K562 (cell line): Measurements from ENCODE around the gene MYCBP2. TPM values are rescaled to one million over a fixed set of nuclear protein-coding genes. Genes with fewer than 3 reads are reported as not detected.

ENCODE experiments used
- CHCHD3 ChIP-seq: fragments of 250-450 bp; sonication (Bioruptor Pico); IDR thresholded peaks from 2 replicates; pipeline ENCODE4 v2.1.2; 2022; ENCODE audit warnings: mild to moderate bottlenecking
- CHD4 ChIP-seq: fragments of 200-600 bp; sonication (generic); IDR thresholded peaks from 3 replicates; pipeline ENCODE4 v1.6.1; 2012; ENCODE audit warnings: low read depth, mild to moderate bottlenecking, mixed read lengths, low read length, inconsistent platforms; ENCODE audit not compliant: insufficient read depth, insufficient replicate concordance, poor library complexity, severe bottlenecking
- CSDE1 ChIP-seq, 2 experiments: fragments of 450-650 bp; IDR thresholded peaks; 2 replicates each; pipeline ENCODE4 v1.6.1; 2016; ENCODE audit warnings: mild to moderate bottlenecking in 1 of 2
- GATAD2A ChIP-seq: fragments of 450-650 bp; IDR thresholded peaks from 2 replicates; pipeline ENCODE4 v1.6.1; 2017
- HMG20B ChIP-seq: fragments of 250-450 bp; sonication (Bioruptor Pico); IDR thresholded peaks from 2 replicates; pipeline ENCODE4 v1.5.0; 2021; ENCODE audit warnings: mild to moderate bottlenecking
- KLF16 ChIP-seq: IDR thresholded peaks from 2 replicates; pipeline ENCODE4 v1.6.1; 2016; ENCODE audit warnings: antibody characterized with exemption
- MYBL2 ChIP-seq, 2 experiments: fragments of 450-650 bp in 1 of 2; sonication (generic) in 1 of 2; formaldehyde crosslinking in 1 of 2; IDR thresholded peaks; 2 replicates each; pipeline versions ENCODE4 v1.6.1 to v1.8.1; 2017 to 2022; ENCODE audit warnings: borderline replicate concordance in 1 of 2, inconsistent platforms in 1 of 2, low read depth in 1 of 2, mild to moderate bottlenecking in 1 of 2, missing genetic modification reagents in 1 of 2, moderate library complexity in 1 of 2
- NCOA1 ChIP-seq: fragments of 450-650 bp; IDR thresholded peaks from 2 replicates; pipeline ENCODE4 v1.6.1; 2016; ENCODE audit warnings: low read depth
- POLR3A ChIP-seq: IDR thresholded peaks from 2 replicates; pipeline ENCODE4 v1.6.1; 2011; ENCODE audit warnings: borderline replicate concordance, mild to moderate bottlenecking, moderate library complexity; ENCODE audit not compliant: insufficient read length, insufficient read depth; ENCODE audit errors: extremely low read depth
- RBM25 ChIP-seq: fragments of 200-400 bp; formaldehyde crosslinking; IDR thresholded peaks from 2 replicates; pipeline ENCODE4 v1.6.1; 2018; ENCODE audit warnings: low read length, low read depth, moderate library complexity; ENCODE audit not compliant: severe bottlenecking
- RFX7 ChIP-seq: fragments of 250-450 bp; sonication (Bioruptor Pico); IDR thresholded peaks from 2 replicates; pipeline ENCODE4 v1.5.1; 2021; ENCODE audit warnings: mild to moderate bottlenecking
- TEAD4 ChIP-seq, 2 experiments: sonication (generic) in 1 of 2; formaldehyde crosslinking in 1 of 2; IDR thresholded peaks; 2 replicates each; pipeline versions ENCODE4 v1.6.1 to v1.8.0; 2012 to 2022; ENCODE audit warnings: borderline replicate concordance in 1 of 2, inconsistent platforms in 1 of 2, low read length in 1 of 2, mild to moderate bottlenecking in 1 of 2, missing genetic modification reagents in 1 of 2
- ZNF785 ChIP-seq: fragments of 250-450 bp; sonication (Bioruptor Pico); IDR thresholded peaks from 2 replicates; pipeline ENCODE4 v1.4.0; 2020; ENCODE audit warnings: mild to moderate bottlenecking
- polyA plus RNA-seq, 8 experiments: library from polyadenylated mRNA; depleted of rRNA in 4 of 8; stranded (reverse) in 5 of 8; unstranded in 3 of 8; fragments of >200 nt; fragmentation: Nextera tagmentation in 2 of 8; fragmentation: Illumina TruSeq in 1 of 8; extraction: Ambion mirVana in 2 of 8; extraction: Trizol in 1 of 8; gene quantifications; 2 replicates each; pipeline versions ENCODE4 v1.2.1 to v1.2.3, GENCODE V29; 2011 to 2014; ENCODE audit warnings: inconsistent platforms in 1 of 8, missing spikeins in 1 of 8
- total RNA-seq, 7 experiments: library from RNA; depleted of rRNA in 6 of 7; stranded (reverse); fragments of >200 nt in 6 of 7; fragmentation: Illumina TruSeq in 2 of 7; extraction: Trizol in 2 of 7; gene quantifications; 2 replicates each; pipeline versions ENCODE4 v1.2.1 to v1.2.3, GENCODE V29; 2011 to 2021; ENCODE audit warnings: low replicate concordance in 1 of 7
- TF ChIP-seq, protein P1 (sequence below): fragments of 450-650 bp; IDR thresholded peaks from 2 replicates; pipeline ENCODE4 v1.6.1; 2016
- TF ChIP-seq, protein P2 (sequence below): fragments of 450-650 bp; IDR thresholded peaks from 2 replicates; pipeline ENCODE4 v1.6.1; 2018; ENCODE audit not compliant: partially characterized antibody
- TF ChIP-seq, protein P3 (sequence below), 2 experiments: fragments of 450-650 bp in 1 of 2; IDR thresholded peaks; 2 replicates each; pipeline ENCODE4 v1.6.1; 2011 to 2017; ENCODE audit warnings: low read depth in 2 of 2, antibody characterized with exemption in 1 of 2, borderline replicate concordance in 1 of 2, low read length in 1 of 2, mild to moderate bottlenecking in 1 of 2, mixed read lengths in 1 of 2; ENCODE audit not compliant: control insufficient read depth in 1 of 2
- TF ChIP-seq, protein P4 (sequence below): fragments of 450-650 bp; IDR thresholded peaks from 2 replicates; pipeline ENCODE4 v1.6.1; 2017; ENCODE audit warnings: mild to moderate bottlenecking, moderate library complexity

MYCBP2 gene
- total and polyA plus RNA-seq, 9 of the 15 experiments (the other 6 are each of a cell fraction or from before 2014, with no cell fraction given) = 13.2 to 47.2 (median 28.9) TPM

DNA sequence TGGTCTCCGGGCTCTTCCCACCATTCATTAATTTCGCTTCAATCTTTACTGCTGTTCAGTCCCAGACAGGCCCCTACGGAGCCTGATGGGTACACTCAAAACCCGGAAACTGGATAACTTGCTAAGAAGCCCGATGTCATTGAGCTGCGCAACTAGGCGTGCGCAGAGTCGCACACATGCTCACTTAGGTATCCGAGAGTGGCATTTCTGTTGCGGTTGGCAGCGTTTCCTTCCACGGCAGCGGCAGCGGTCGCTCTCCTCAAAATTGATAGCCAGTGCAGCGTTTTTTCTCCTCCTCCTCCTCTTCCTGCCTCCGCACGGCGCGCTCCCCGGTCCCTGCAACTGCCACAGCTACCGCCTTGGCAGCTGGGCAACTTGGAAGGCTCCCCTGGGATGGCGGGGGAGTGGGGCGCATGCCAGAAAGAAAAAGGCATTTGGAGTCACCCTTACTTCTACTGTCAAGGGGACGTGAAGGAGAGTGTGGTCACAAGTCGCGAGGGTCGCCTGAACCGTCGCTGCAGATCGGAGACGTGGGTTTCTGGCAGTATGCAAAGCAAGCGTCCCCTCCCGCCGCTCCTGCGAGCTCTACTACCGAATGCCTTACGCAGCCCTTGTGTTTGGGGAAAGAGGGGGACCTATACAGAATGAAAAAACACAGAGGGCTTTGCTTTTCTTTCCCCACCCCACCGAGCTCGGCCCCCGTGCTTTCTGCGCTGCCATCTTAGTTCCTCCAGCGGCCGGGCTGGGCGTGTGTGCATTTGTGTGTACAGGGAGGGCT is 2.4 kb upstream of the MYCBP2 start (continued):
- TF ChIP-seq, protein P1, sequence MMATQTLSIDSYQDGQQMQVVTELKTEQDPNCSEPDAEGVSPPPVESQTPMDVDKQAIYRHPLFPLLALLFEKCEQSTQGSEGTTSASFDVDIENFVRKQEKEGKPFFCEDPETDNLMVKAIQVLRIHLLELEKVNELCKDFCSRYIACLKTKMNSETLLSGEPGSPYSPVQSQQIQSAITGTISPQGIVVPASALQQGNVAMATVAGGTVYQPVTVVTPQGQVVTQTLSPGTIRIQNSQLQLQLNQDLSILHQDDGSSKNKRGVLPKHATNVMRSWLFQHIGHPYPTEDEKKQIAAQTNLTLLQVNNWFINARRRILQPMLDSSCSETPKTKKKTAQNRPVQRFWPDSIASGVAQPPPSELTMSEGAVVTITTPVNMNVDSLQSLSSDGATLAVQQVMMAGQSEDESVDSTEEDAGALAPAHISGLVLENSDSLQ = peak; percentile 37
- TF ChIP-seq ZNF785 (CRISPR knock-in tag) = no peak
- no peak for TF ChIP-seq CHCHD3 (CRISPR knock-in tag)
- no peak for TF ChIP-seq RFX7 (CRISPR knock-in tag)
- TF ChIP-seq TEAD4 (IDR thresholded peaks at IDR 0.05; ENCODE audit: low read length) = no peak; the same call in 1 of the 2 replicates
- TF ChIP-seq TEAD4 (CRISPR knock-in tag; IDR thresholded peaks at IDR 0.05; ENCODE audit: borderline replicate concordance) = no peak
- TF ChIP-seq, protein P2, sequence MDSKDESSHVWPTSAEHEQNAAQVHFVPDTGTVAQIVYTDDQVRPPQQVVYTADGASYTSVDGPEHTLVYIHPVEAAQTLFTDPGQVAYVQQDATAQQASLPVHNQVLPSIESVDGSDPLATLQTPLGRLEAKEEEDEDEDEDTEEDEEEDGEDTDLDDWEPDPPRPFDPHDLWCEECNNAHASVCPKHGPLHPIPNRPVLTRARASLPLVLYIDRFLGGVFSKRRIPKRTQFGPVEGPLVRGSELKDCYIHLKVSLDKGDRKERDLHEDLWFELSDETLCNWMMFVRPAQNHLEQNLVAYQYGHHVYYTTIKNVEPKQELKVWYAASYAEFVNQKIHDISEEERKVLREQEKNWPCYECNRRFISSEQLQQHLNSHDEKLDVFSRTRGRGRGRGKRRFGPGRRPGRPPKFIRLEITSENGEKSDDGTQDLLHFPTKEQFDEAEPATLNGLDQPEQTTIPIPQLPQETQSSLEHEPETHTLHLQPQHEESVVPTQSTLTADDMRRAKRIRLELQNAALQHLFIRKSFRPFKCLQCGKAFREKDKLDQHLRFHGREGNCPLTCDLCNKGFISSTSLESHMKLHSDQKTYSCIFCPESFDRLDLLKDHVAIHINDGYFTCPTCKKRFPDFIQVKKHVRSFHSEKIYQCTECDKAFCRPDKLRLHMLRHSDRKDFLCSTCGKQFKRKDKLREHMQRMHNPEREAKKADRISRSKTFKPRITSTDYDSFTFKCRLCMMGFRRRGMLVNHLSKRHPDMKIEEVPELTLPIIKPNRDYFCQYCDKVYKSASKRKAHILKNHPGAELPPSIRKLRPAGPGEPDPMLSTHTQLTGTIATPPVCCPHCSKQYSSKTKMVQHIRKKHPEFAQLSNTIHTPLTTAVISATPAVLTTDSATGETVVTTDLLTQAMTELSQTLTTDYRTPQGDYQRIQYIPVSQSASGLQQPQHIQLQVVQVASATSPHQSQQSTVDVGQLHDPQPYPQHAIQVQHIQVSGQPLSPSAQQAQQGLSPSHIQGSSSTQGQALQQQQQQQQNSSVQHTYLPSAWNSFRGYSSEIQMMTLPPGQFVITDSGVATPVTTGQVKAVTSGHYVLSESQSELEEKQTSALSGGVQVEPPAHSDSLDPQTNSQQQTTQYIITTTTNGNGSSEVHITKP = no peak
- no peak for TF ChIP-seq HMG20B (CRISPR knock-in tag)
- TF ChIP-seq, protein P3, sequence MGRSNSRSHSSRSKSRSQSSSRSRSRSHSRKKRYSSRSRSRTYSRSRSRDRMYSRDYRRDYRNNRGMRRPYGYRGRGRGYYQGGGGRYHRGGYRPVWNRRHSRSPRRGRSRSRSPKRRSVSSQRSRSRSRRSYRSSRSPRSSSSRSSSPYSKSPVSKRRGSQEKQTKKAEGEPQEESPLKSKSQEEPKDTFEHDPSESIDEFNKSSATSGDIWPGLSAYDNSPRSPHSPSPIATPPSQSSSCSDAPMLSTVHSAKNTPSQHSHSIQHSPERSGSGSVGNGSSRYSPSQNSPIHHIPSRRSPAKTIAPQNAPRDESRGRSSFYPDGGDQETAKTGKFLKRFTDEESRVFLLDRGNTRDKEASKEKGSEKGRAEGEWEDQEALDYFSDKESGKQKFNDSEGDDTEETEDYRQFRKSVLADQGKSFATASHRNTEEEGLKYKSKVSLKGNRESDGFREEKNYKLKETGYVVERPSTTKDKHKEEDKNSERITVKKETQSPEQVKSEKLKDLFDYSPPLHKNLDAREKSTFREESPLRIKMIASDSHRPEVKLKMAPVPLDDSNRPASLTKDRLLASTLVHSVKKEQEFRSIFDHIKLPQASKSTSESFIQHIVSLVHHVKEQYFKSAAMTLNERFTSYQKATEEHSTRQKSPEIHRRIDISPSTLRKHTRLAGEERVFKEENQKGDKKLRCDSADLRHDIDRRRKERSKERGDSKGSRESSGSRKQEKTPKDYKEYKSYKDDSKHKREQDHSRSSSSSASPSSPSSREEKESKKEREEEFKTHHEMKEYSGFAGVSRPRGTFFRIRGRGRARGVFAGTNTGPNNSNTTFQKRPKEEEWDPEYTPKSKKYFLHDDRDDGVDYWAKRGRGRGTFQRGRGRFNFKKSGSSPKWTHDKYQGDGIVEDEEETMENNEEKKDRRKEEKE (IDR thresholded peaks at IDR 0.05; ENCODE audit: borderline replicate concordance in 1 of 2, control insufficient read depth in 1 of 2, low read depth in 2 of 2, low read length in 1 of 2) = no peak
- TF ChIP-seq GATAD2A = no peak
- no peak for TF ChIP-seq RBM25
- no peak for TF ChIP-seq KLF16
- no peak for TF ChIP-seq POLR3A
- TF ChIP-seq NCOA1 = no peak
- TF ChIP-seq MYBL2 (IDR thresholded peaks at IDR 0.05; ENCODE audit: low read depth) = no peak
- TF ChIP-seq MYBL2 (CRISPR knock-in tag; IDR thresholded peaks at IDR 0.05; ENCODE audit: borderline replicate concordance) = no peak
- no peak for TF ChIP-seq CSDE1 (IDR thresholded peaks at IDR 0.05)
- TF ChIP-seq CHD4 = no peak
- TF ChIP-seq, protein P4, sequence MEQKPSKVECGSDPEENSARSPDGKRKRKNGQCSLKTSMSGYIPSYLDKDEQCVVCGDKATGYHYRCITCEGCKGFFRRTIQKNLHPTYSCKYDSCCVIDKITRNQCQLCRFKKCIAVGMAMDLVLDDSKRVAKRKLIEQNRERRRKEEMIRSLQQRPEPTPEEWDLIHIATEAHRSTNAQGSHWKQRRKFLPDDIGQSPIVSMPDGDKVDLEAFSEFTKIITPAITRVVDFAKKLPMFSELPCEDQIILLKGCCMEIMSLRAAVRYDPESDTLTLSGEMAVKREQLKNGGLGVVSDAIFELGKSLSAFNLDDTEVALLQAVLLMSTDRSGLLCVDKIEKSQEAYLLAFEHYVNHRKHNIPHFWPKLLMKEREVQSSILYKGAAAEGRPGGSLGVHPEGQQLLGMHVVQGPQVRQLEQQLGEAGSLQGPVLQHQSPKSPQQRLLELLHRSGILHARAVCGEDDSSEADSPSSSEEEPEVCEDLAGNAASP = no peak
